ENCODE results near the gene ABCC5.

ABCC5 gene

GRCh38 chr3:184066211-184066610 lies 48.5 kb upstream of the ABCC5 start:
- POLR2A ChIA-PET = no interaction called here
- CTCF ChIA-PET = no interaction called here
- TF ChIP-seq ZNF513 (tag by site-specific recombination; IDR thresholded peaks at IDR 0.05) = no peak
- no peak for TF ChIP-seq RBAK (tag by site-specific recombination; IDR thresholded peaks at IDR 0.05)
- TF ChIP-seq ZBTB49 (tag by site-specific recombination; IDR thresholded peaks at IDR 0.05; ENCODE audit: low read depth) = no peak
- no peak for TF ChIP-seq PRDM10 (tag by site-specific recombination; IDR thresholded peaks at IDR 0.05)
- no peak for TF ChIP-seq ZNF335 (tag by site-specific recombination; conservative IDR thresholded peaks at IDR 0.05)
- no peak for TF ChIP-seq ZNF791 (tag by site-specific recombination; IDR thresholded peaks at IDR 0.05)
- TF ChIP-seq ZIC2 (tag by site-specific recombination; IDR thresholded peaks at IDR 0.05) = no peak
- no peak for TF ChIP-seq GLI2 (tag by site-specific recombination; IDR thresholded peaks at IDR 0.05; ENCODE audit: borderline replicate concordance, low read depth)

GRCh38 chr3:184062637-184063036 lies 45.0 kb upstream of the ABCC5 start:
- Histone ChIP-seq H3K4me1 (ENCODE audit: control insufficient read depth, insufficient read depth, low read length) (no peaks in the 10 kb centered on the region), H3K36me3 (ENCODE audit: control insufficient read depth in 2 of 2, insufficient read depth in 1 of 2, low read length in 2 of 2) (no peaks in the 10 kb centered on the region), H3K4me3 (ENCODE audit: low read depth, low read length) (no peak overlapping the region), H3K27ac (ENCODE audit: extremely low read depth, low read depth, low read length) (no peak overlapping the region), H3K9me3 (ENCODE audit: control insufficient read depth, insufficient read depth, low read depth, low read length) (no peaks in the 10 kb centered on the region)
- ChIA-PET POLR2A (no interaction called here), CTCF (interaction anchor here (0.6 kb wide), 1 partner anchor 452 kb away, joined by 3 read pairs; no protein-coding TSS in a partner anchor)
- no peak for TF ChIP-seq ZNF132 (tag by site-specific recombination; IDR thresholded peaks at IDR 0.05; ENCODE audit: borderline replicate concordance)
- TF ChIP-seq ZNF146 (tag by site-specific recombination; IDR thresholded peaks at IDR 0.05) = peak; percentile 68

More at GRCh38 chr3:184066211-184066610, 48.5 kb upstream of the ABCC5 start:
- no peak overlapping the region for H3K27ac ChIP-seq (ENCODE audit: extremely low read depth, low read depth, low read length)
- no peak overlapping the region for H3K4me3 ChIP-seq (ENCODE audit: low read depth, low read length)
- H3K9me3 ChIP-seq (ENCODE audit: control insufficient read depth, insufficient read depth, low read depth, low read length) = no peaks in the 10 kb centered on the region
- H3K4me1 ChIP-seq (ENCODE audit: control insufficient read depth, insufficient read depth, low read length) = no peaks in the 10 kb centered on the region
- H3K36me3 ChIP-seq (ENCODE audit: control insufficient read depth in 2 of 2, insufficient read depth in 1 of 2, low read length in 2 of 2) = no peaks in the 10 kb centered on the region

- no peak overlapping the region for H3K27ac ChIP-seq (ENCODE audit: extremely low read depth, low read depth, low read length)
- no peaks in the 10 kb centered on the region for H3K9me3 ChIP-seq (ENCODE audit: control insufficient read depth, insufficient read depth, low read depth, low read length)
- ChIA-PET POLR2A (no interaction called here), CTCF (no interaction called here)
- no peak overlapping the region for H3K4me3 ChIP-seq (ENCODE audit: low read depth, low read length)
- H3K36me3 ChIP-seq (ENCODE audit: control insufficient read depth in 2 of 2, insufficient read depth in 1 of 2, low read length in 2 of 2) = no peaks in the 10 kb centered on the region
- TF ChIP-seq ZNF658 (tag by site-specific recombination; IDR thresholded peaks at IDR 0.05) (no peak), PRDM4 (tag by site-specific recombination; IDR thresholded peaks at IDR 0.05) (no peak), ZBTB8A (tag by site-specific recombination; IDR thresholded peaks at IDR 0.05) (peak; percentile 32; the same call in 1 of the 2 replicates), ZNF785 (tag by site-specific recombination; IDR thresholded peaks at IDR 0.05) (no peak)
- no peaks in the 10 kb centered on the region for H3K4me1 ChIP-seq (ENCODE audit: control insufficient read depth, insufficient read depth, low read length)
Measured at GRCh38 chr3:184059424-184059823, 41.7 kb upstream of the ABCC5 start.
